ES-I3 (cell line): Measurements from ENCODE around the gene TBL2.
"Not testable (repeated sequence)": the region's sequence is repeated elsewhere in the genome, so short reads cannot be mapped to it uniquely, and the experiment has no call there.

Experiments used
- H3K36me3 ChIP-seq: 2 replicates; pipeline ENCODE4 v1.6.1; 2013; ENCODE audit warnings: mild to moderate bottlenecking, low read length, control low read depth, moderate library complexity; ENCODE audit not compliant: insufficient read depth
- H3K4me1 ChIP-seq: 2 replicates; pipeline ENCODE4 v1.6.1; 2013; ENCODE audit warnings: mild to moderate bottlenecking, control low read depth, low read length; ENCODE audit not compliant: insufficient read depth
- H3K9ac ChIP-seq: 2 replicates; pipeline ENCODE4 v1.6.1; 2013; ENCODE audit warnings: low read depth, mild to moderate bottlenecking, low read length, moderate library complexity
- H3K9me3 ChIP-seq: 2 replicates; pipeline ENCODE4 v1.6.1; 2013; ENCODE audit warnings: mild to moderate bottlenecking, low read length, moderate library complexity; ENCODE audit not compliant: control insufficient read depth, insufficient read depth

The TBL2 gene

GRCh38 chr7:73578342-73579128 is at the start of gene TBL2:
TSS of gene TBL2 (minus strand) at chr7:73578579. CDS start at chr7:73578549, 30 bp downstream.
- Histone ChIP-seq H3K9me3 (no peaks in the 10 kb centered on the region), H3K9ac (peak within 1 kb of the TSS; percentile 65), H3K36me3 (0 out of 2 replicates have a peak, but pooled peaks cover 5% of the 10 kb centered on the region), H3K4me1 (no peaks in the 10 kb centered on the region)

GRCh38 chr7:73626814-73627213 is 48.4 kb upstream of the TBL2 start:
- Histone ChIP-seq H3K9ac (no peak overlapping the region), H3K9me3 (no peaks in the 10 kb centered on the region), H3K4me1 (0 out of 2 replicates have a peak, but pooled peaks cover 3% of the 10 kb centered on the region), H3K36me3 (no peaks in the 10 kb centered on the region)

- Histone ChIP-seq H3K9ac (no peak overlapping the region), H3K4me1 (0 out of 2 replicates have a peak, but pooled peaks cover 3% of the 10 kb centered on the region)
Measured at GRCh38 chr7:73625276-73625675, 46.9 kb upstream of the TBL2 start.

GRCh38 chr7:73624669-73625001 is 46.3 kb upstream of the TBL2 start:
- Histone ChIP-seq H3K9me3 (no peaks in the 10 kb centered on the region), H3K36me3 (no peaks in the 10 kb centered on the region), H3K9ac (peak overlapping the region; percentile 55; the same call in 1 of the 2 replicates), H3K4me1 (0 out of 2 replicates have a peak, but pooled peaks cover 3% of the 10 kb centered on the region)

More at GRCh38 chr7:73625276-73625675, 46.9 kb upstream of the TBL2 start:
- H3K9me3 ChIP-seq = no peaks in the 10 kb centered on the region
- no peaks in the 10 kb centered on the region for H3K36me3 ChIP-seq

GRCh38 chr7:73623798-73624668 is 45.7 kb upstream of the TBL2 start, which contains the start of gene MLXIPL:
TSS of gene MLXIPL (minus strand) at chr7:73624522. CDS start at chr7:73624492, 30 bp downstream.
- Histone ChIP-seq H3K36me3 (no peaks in the 10 kb centered on the region), H3K9ac (peak within 1 kb of the TSS; percentile 55; the same call in 1 of the 2 replicates), H3K4me1 (0 out of 2 replicates have a peak, but pooled peaks cover 3% of the 10 kb centered on the region), H3K9me3 (no peaks in the 10 kb centered on the region)

- no peaks in the 10 kb centered on the region for H3K36me3 ChIP-seq
- H3K9ac ChIP-seq = peak overlapping the region; percentile 55; the same call in 1 of the 2 replicates
- 0 out of 2 replicates have a peak, but pooled peaks cover 3% of the 10 kb centered on the region for H3K4me1 ChIP-seq
- no peaks in the 10 kb centered on the region for H3K9me3 ChIP-seq
Measured at GRCh38 chr7:73622909-73623797, 44.8 kb upstream of the TBL2 start.

- no peaks in the 10 kb centered on the region for H3K36me3 ChIP-seq
- H3K4me1 ChIP-seq = 0 out of 2 replicates have a peak, but pooled peaks cover 3% of the 10 kb centered on the region
- peak overlapping the region; percentile 55; the same call in 1 of the 2 replicates for H3K9ac ChIP-seq
- H3K9me3 ChIP-seq = no peaks in the 10 kb centered on the region
Measured at GRCh38 chr7:73622527-73622908, 44.1 kb upstream of the TBL2 start.

- Histone ChIP-seq H3K9me3 (no peaks in the 10 kb centered on the region), H3K4me1 (0 out of 2 replicates have a peak, but pooled peaks cover 3% of the 10 kb centered on the region), H3K36me3 (no peaks in the 10 kb centered on the region)
Measured at GRCh38 chr7:73621168-73622063, 43.0 kb upstream of the TBL2 start.

GRCh38 chr7:73619394-73619793 is 41.0 kb upstream of the TBL2 start:
- not testable (repeated sequence) for H3K9me3 ChIP-seq, H3K4me1 ChIP-seq, H3K36me3 ChIP-seq, H3K9ac ChIP-seq

More at GRCh38 chr7:73621168-73622063, 43.0 kb upstream of the TBL2 start:
- H3K9ac ChIP-seq = no peak overlapping the region

GRCh38 chr7:73618538-73618937 is 40.2 kb upstream of the TBL2 start:
- no peaks in the 10 kb centered on the region for H3K9me3 ChIP-seq
- no peak overlapping the region for H3K9ac ChIP-seq
- no peaks in the 10 kb centered on the region; the same call in 1 of the 2 replicates for H3K4me1 ChIP-seq
- no peaks in the 10 kb centered on the region for H3K36me3 ChIP-seq

GRCh38 chr7:73617520-73617919 is 39.1 kb upstream of the TBL2 start:
- H3K9me3 ChIP-seq, H3K36me3 ChIP-seq, H3K4me1 ChIP-seq, H3K9ac ChIP-seq: not testable (repeated sequence)

GRCh38 chr7:73615886-73616285 is 37.5 kb upstream of the TBL2 start:
- H3K36me3 ChIP-seq = no peaks in the 10 kb centered on the region
- no peak overlapping the region for H3K9ac ChIP-seq
- no peaks in the 10 kb centered on the region for H3K9me3 ChIP-seq

GRCh38 chr7:73614937-73615336 is 36.6 kb upstream of the TBL2 start:
- not testable (repeated sequence) for H3K4me1 ChIP-seq, H3K36me3 ChIP-seq, H3K9me3 ChIP-seq, H3K9ac ChIP-seq

More at GRCh38 chr7:73615886-73616285, 37.5 kb upstream of the TBL2 start:
- no peaks in the 10 kb centered on the region; the same call in 1 of the 2 replicates for H3K4me1 ChIP-seq
